NCI-H2029 (cell line): ENCODE measurements around the gene SLC22A4.
A peak's percentile ranks its signal among the peaks of the same experiment; 100 is the strongest.

Experiments
- DNase-seq: peaks from one replicate; lab custom pipeline; 2025; lab: John Stamatoyannopoulos, UW

SLC22A4 gene

GRCh38 chr5:132293992-132294727 lies at the start of gene SLC22A4:
Gene SLC22A4 (plus strand): TSS chr5:132294394. CDS start chr5:132294617, 223 bp downstream.
- peak; percentile 82 for DNase-seq

DNA sequence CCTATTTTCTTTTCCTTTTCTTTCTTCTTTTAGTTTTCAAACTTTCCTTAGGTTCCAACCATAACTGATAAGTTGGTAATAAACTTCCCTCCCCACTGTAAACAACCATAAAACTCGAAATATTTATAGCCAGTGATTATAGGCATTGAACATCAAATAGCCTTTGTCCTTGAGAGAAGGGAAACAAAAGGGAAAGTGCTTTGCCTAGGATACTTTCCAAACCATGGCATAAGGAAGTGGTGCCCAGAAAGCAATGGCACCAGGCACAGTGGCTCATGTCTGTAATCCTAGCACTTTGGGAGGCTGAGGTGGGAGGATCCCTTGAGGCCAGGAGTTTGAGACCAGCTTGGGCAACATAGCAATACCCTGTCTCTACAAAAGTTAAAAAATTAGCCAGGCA lies 48.6 kb upstream of the SLC22A4 start:
- DNase-seq: no peak

DNA sequence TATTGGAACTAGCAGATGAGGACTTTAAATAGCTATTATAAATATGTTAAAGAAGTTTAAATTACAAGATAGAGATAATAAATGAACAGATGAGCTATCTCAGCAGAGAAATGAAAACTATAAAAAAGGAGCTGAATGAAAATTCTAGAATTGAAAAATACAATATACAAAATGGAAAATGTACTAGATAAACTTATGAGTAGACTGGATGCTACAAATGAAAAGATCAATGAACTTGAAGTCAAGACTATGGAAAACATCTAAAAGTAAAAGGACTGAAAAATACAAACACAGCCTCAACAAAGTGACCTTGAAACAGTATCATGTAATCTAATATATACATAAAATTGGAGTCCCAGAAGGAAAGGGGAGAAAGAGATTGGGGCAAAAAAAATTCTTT lies 47.4 kb upstream of the SLC22A4 start:
- DNase-seq: no peak

GRCh38 chr5:132250547-132250946 lies 43.6 kb upstream of the SLC22A4 start:
- no peak for DNase-seq

- no peak for DNase-seq
Observed at GRCh38 chr5:132251220-132251725, 42.9 kb upstream of the SLC22A4 start.

DNA sequence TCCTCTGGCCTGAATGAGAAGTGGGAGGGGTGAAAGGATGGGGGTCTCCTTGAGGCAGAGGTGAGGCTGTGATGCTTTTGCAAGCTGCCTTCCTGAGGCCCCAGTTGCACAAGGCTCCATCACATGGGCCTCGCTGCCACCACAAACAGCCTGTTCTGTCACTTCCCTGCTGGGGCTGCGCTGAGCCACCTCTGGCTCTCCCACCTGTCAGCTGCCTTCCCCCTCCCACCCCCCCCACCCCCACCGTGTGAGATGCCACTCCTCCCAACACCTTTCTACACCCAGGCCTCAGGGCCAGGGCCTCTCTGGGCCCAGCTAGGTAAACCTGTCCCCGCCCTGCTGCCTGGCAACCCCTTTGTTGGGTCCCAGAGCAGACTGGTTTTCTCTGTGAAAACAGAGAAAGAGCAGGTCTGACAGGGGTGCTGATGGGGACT lies 41.2 kb upstream of the SLC22A4 start:
- DNase-seq: no peak

DNA sequence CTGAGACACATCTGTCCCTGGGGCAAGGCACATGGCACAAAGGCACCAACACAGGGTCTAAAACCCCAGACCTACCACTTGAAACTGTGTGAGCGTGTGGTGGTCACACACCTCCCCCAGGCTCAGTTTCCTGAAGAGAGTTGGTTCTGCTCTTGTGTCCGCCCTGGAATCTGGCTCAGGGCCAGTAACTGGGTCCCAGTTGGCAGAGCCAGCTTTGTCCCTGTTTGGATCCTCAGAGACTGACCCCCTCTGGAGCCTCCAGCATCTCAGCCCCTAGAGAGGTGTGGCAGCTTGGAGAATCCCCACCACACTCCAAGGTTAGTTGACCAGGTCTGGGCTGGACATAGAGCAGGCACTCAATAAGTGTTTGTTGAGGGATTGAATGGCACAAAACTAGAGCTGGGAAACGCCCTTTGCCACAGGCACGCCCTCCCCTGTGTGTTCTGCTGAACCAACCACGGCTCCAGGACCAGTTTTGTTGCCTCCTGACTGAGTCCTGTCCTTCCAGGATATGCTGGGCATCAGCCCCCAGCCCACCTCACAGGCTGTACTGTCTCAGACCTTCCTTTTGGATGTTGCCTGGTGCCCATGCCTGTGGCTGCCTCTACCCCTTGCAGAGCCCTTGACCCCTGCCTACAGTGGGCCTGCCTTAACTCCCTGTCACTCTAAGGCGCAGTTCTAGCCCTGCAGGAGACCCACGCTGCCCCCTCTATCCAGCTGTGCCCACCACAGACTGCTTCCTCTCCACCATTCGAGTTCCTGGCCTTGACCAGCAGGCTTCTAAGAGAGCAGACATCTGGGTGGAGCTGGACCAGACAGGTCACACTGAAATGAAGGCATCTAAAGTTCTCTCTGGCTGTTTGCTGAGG lies 40.5 kb upstream of the SLC22A4 start:
- no peak for DNase-seq

GRCh38 chr5:132254321-132254977 lies 39.7 kb upstream of the SLC22A4 start:
- DNase-seq: no peak

DNA sequence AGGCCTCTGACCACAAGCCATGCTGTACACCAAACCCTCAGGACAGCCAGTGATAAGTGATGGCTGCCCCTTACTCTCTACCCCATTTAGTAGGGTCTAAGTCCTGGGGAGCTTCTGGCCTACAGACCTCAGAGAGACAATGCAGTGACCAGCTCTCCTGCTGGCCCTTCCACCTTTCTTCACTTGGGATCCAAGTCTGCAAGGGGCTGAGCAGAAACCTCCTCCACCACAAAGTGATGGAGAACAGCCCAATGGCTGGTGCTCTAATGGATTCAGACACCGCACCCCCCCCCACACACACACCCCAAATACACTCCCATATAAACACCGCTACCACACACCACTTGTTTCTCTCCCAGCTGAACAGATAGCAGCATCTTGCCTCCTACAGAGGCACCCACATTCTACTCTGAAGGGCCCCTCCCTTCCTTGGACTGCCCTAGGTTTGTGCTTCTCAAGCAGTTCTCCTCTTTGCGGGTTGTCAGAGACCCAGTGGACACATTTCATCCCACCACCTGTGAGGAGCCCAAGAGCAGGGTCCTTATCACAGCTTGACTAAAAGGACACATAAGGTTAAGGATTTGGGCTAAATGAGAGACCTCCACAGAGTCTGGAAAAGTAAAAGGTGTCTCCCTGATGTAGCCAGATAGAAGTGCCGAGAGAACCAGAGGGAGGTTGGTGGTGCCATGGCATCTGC lies 38.0 kb upstream of the SLC22A4 start:
- DNase-seq: no peak

DNA sequence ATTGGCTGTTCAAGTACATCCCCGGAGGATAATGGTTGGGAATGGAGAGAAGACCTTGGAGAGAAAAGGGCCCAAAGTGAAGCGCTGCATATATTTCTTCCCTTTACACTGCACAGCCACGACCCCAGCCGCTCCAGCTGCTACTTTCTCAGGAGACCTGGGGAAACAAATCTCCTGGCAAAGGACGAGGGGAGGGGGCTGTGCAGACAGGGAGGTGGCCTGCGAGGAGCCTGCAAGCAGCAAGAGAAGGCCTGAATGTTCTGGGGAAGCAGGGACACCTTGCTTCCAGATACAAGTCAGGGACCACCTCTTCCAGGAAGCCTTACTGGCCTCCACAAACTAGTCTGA lies 37.4 kb upstream of the SLC22A4 start:
- DNase-seq: no peak

- DNase-seq: no peak
Observed at GRCh38 chr5:132257131-132258101, 36.8 kb upstream of the SLC22A4 start, which contains the start of gene PDLIM4. Gene PDLIM4 (plus strand): TSS chr5:132257696. CDS start chr5:132257735, 39 bp downstream.

DNA sequence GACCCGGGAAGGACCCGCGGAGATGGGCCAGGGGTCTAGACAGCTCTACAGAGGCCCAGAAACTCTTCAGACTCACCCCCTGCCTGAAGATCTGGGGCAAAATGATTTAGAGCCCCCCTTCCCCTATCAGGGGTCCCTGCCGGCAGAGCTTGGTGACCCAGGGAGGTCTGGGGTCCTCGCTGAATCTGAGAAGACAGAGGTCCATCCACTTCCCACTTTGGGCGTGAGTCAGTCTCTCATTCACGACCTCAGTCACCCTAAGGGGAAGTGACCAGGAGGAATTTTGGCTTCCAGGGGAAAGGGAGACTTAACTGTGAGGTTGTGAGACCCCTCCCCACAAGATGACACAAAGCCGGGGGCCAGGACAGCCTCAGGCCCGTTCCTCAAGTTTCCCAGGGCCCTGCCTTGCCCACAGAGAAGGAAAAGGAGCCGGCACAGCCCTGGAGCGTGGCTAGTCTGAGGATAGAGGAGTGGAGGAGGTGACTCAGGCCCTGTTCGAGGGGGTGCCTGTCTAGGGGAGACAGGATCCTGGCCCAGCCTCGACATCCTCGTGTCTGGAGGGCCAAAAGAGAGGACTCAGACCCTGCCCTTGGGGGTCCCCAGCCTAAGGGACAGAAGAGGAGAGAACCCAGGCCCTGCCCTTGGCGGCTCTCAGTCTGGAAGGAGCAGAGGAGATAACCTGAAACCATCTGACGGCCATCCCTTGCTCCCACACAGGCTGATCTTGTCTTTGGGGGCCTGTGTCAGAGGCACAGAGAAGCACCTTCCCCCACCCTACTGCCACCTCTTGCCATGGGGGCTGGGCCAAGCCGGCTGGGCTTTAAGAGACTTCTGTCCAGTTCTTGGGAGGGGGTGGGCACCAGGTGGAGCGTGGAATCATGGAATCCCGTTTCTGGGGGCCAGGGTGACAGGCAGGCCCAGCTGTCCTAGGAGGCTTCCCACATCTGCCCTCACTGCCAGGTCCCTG lies 35.8 kb upstream of the SLC22A4 start:
- DNase-seq: no peak

- DNase-seq: no peak
Observed at GRCh38 chr5:132259069-132259851, 34.9 kb upstream of the SLC22A4 start.

- DNase-seq: no peak
Observed at GRCh38 chr5:132260051-132260450, 34.1 kb upstream of the SLC22A4 start.

- no peak for DNase-seq
Observed at GRCh38 chr5:132260714-132261551, 33.3 kb upstream of the SLC22A4 start.

DNA sequence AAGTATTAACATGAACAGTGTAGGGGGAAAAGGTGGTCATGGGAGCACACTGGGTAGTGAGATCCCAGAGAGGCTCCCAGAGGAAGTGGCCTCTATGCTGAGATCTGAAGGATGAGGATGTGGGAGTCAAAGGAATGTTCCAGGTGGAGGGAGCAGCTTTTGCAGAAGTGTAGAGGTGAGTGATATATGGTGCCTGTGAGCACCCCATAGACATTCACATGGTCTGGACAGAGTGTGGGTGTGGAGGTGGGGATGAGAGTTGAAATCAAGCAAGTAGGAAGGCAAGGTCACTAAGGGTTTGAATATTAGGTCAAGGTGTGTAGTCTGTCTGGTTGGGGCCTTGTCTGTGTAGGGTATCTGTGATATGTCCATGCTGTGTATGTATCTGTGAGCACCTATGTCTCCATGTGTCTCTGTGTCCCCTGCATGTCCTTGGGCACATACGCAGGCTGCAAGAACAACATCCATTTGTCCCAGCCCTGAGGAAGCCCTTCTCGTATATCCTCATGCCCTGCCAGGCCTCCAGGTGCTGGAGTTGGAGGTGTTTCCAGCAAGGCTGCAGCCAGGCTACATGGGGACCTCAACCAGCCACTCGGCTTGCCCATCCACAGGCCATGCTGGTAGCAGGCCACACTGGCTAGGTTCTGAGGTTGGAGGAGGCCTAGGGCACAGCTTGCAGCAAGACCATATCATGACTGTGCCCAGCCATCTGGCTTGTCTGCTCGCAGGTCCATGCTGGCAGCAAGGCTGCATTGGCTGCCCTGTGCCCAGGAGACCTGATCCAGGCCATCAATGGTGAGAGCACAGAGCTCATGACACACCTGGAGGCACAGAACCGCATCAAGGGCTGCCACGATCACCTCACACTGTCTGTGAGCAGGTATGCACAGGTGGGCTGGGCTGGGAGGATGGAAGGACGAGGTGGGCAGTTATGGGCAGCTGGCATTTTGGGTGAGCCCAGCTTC lies 32.0 kb upstream of the SLC22A4 start:
- no peak for DNase-seq
